ENCODE measurements around the gene PRSS8. TPM values are rescaled to one million over a fixed set of nuclear protein-coding genes. Genes with fewer than 3 reads are reported as not detected.

PRSS8 gene
- total RNA-seq, 1 experiment from 2014 or later, result 0.15 TPM

DNA sequence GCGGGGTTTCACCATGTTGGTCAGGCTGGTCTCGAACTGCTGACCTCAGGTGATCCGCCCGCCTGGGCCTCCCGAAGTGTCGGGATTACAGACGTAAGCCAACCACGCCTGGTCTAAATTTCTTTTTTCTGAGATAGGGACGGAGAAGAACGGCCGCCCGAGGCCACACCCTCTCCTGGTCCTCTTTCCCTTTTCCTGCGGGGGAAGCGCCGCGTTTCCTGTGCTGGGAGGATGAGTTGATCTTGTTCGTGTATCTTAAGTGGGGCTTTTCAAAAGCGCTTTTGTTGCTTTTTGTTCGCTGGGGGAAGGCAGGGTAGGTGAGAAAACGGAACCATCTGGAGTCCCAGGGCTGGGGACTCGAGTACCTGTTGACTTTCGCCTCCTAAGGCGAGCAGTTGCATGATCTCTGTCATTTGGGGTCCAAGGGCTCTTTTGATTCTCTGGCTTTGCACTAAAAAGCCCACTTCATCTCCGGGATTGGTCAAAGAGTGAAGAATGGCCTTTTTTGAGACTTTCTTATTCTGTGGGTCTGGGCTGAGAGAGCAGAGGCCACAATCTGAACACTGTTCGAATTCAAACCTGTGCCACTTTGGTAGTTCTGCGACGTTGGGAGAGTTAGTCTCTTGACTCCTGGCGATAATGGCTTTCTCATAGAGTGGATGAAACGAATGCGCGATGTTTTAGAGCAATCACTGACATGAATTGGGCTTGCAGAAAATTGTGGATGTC lies 45.7 kb upstream of the PRSS8 start:
- no TSS peak for BruUV-seq (replicated peaks)
- Histone ChIP-seq H3K27ac (ENCODE audit: low read length) (peak overlapping the region; percentile 97), H3K27me3 (ENCODE audit: control insufficient read depth, insufficient read depth, low read length) (no peaks in the 10 kb centered on the region), H3K4me3 (ENCODE audit: low read depth in 2 of 2, low read length in 2 of 2) (peak overlapping the region; percentile 60 to 99), H3K9me3 (ENCODE audit: control insufficient read depth, insufficient read depth, low read depth, low read length) (no peaks in the 10 kb centered on the region), H3K36me3 (ENCODE audit: control insufficient read depth, insufficient read depth, low read length) (peaks cover 37% of the 10 kb centered on the region), H3K4me1 (ENCODE audit: control insufficient read depth, insufficient read depth, low read length) (peaks cover 16% of the 10 kb centered on the region)
- intact Hi-C loops (cut with micrococcal nuclease; ENCODE audit: unreplicated experiment), result no loop called here
- ChIA-PET POLR2A (interaction anchor here (0.6 to 1.7 kb wide), 4 partner anchors 9 to 279 kb away, joined by 3 to 11 read pairs (median 6); no protein-coding TSS in a partner anchor), CTCF (no interaction called here)
- no peak for DNase-seq (ENCODE audit: low read depth, low spot score)
- in situ Hi-C loops (cut with HindIII; ENCODE audit: low pct_unique_long_range_greater_than_20kb, low sequenced_read_pairs), result no loop called here
- TF ChIP-seq TCF7L2 (IDR thresholded peaks at IDR 0.05; ENCODE audit: low read depth, low read length) (no peak), SIN3A (IDR thresholded peaks at IDR 0.05; ENCODE audit: borderline replicate concordance, insufficient read depth, low read depth, low read length) (no peak), POLR2AphosphoS5 (IDR thresholded peaks at IDR 0.05; ENCODE audit: low read depth, low read length) (0 out of 2 replicates have a peak, but pooled peaks have one; percentile 12)
- ATAC-seq, result 0 out of 2 replicates have a peak, but pooled peaks have one; percentile 12

DNA sequence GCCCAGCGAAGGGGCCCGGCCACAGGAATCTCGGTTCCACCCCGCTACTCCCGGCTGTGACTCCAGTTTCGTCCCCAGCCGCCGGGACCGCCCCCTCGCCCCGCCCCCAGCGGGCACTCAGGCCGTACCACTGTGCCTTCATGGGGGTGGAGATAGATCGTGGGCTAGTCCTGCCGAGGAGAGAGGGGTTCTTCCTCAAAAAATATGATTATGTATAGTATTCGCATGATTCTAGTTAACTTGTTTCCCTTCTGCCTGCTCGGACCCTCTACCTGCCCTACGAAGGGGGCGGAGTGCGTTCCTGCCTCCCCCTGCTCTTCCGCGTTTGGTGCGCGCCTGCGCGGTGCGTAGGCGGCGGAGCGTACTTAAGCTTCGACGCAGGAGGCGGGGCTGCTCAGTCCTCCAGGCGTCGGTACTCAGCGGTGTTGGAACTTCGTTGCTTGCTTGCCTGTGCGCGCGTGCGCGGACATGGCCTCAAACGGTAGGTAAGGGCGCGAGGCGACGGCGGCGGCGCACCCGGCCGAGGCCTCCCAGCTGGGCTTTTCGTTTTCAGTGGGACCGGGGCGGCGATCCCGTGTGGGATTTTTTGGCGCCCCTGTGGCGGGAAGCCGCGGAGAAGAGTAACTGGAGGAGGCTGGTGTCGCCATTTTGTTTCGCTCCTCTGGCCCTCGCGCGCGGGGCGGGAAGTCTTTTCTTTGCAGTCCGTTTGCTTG lies 44.4 kb upstream of the PRSS8 start, which contains the start of gene FUS:
TSS of gene FUS (plus strand) at position 393 of the 713 bp plus-strand sequence. CDS start at position 469, 76 bp downstream.
- BruUV-seq (replicated peaks), result no TSS peak
- ATAC-seq, result peak; percentile 77

More for the DNA sequence above, 44.4 kb upstream of the PRSS8 start, which contains the start of gene FUS:
- Histone ChIP-seq H3K27ac (ENCODE audit: low read length) (peak within 1 kb of the TSS; percentile 97), H3K9me3 (ENCODE audit: control insufficient read depth, insufficient read depth, low read depth, low read length) (no peaks in the 10 kb centered on the region), H3K4me1 (ENCODE audit: control insufficient read depth, insufficient read depth, low read length) (peaks cover 16% of the 10 kb centered on the region), H3K27me3 (ENCODE audit: control insufficient read depth, insufficient read depth, low read length) (no peaks in the 10 kb centered on the region), H3K36me3 (ENCODE audit: control insufficient read depth, insufficient read depth, low read length) (peaks cover 23% of the 10 kb centered on the region), H3K4me3 (ENCODE audit: low read depth in 2 of 2, low read length in 2 of 2) (peak within 1 kb of the TSS; percentile 60 to 99)
- intact Hi-C loops (cut with micrococcal nuclease; ENCODE audit: unreplicated experiment) (no loop called here), in situ Hi-C loops (cut with HindIII; ENCODE audit: low pct_unique_long_range_greater_than_20kb, low sequenced_read_pairs) (no loop called here)
- peak; percentile 67 for DNase-seq (ENCODE audit: low read depth, low spot score)
- TF ChIP-seq POLR2AphosphoS5 (IDR thresholded peaks at IDR 0.05; ENCODE audit: low read depth, low read length) (peak; percentile 100), SIN3A (IDR thresholded peaks at IDR 0.05; ENCODE audit: borderline replicate concordance, insufficient read depth, low read depth, low read length) (peak; percentile 77; the same call in 1 of the 2 replicates), TCF7L2 (IDR thresholded peaks at IDR 0.05; ENCODE audit: low read depth, low read length) (0 out of 2 replicates have a peak, but pooled peaks have one; percentile 25)
- TF ChIP-seq, protein P1, sequence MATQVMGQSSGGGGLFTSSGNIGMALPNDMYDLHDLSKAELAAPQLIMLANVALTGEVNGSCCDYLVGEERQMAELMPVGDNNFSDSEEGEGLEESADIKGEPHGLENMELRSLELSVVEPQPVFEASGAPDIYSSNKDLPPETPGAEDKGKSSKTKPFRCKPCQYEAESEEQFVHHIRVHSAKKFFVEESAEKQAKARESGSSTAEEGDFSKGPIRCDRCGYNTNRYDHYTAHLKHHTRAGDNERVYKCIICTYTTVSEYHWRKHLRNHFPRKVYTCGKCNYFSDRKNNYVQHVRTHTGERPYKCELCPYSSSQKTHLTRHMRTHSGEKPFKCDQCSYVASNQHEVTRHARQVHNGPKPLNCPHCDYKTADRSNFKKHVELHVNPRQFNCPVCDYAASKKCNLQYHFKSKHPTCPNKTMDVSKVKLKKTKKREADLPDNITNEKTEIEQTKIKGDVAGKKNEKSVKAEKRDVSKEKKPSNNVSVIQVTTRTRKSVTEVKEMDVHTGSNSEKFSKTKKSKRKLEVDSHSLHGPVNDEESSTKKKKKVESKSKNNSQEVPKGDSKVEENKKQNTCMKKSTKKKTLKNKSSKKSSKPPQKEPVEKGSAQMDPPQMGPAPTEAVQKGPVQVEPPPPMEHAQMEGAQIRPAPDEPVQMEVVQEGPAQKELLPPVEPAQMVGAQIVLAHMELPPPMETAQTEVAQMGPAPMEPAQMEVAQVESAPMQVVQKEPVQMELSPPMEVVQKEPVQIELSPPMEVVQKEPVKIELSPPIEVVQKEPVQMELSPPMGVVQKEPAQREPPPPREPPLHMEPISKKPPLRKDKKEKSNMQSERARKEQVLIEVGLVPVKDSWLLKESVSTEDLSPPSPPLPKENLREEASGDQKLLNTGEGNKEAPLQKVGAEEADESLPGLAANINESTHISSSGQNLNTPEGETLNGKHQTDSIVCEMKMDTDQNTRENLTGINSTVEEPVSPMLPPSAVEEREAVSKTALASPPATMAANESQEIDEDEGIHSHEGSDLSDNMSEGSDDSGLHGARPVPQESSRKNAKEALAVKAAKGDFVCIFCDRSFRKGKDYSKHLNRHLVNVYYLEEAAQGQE (IDR thresholded peaks at IDR 0.05; ENCODE audit: insufficient read depth in 1 of 2, low read depth in 2 of 2, low read length in 1 of 2), result peak; percentile 26 to 77; a peak in 3 of 4 replicates
- TF ChIP-seq, protein P2, sequence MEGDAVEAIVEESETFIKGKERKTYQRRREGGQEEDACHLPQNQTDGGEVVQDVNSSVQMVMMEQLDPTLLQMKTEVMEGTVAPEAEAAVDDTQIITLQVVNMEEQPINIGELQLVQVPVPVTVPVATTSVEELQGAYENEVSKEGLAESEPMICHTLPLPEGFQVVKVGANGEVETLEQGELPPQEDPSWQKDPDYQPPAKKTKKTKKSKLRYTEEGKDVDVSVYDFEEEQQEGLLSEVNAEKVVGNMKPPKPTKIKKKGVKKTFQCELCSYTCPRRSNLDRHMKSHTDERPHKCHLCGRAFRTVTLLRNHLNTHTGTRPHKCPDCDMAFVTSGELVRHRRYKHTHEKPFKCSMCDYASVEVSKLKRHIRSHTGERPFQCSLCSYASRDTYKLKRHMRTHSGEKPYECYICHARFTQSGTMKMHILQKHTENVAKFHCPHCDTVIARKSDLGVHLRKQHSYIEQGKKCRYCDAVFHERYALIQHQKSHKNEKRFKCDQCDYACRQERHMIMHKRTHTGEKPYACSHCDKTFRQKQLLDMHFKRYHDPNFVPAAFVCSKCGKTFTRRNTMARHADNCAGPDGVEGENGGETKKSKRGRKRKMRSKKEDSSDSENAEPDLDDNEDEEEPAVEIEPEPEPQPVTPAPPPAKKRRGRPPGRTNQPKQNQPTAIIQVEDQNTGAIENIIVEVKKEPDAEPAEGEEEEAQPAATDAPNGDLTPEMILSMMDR (IDR thresholded peaks at IDR 0.05), result no peak
- ChIA-PET POLR2A (interaction anchor here (0.6 to 1.7 kb wide), 7 partner anchors 10 to 168 kb away, joined by 3 to 10 read pairs (median 5); partner anchors contain the start of gene KAT8), CTCF (interaction anchor here (0.5 to 0.6 kb wide), 2 partner anchors 38 to 244 kb away, joined by 3 to 4 read pairs; no protein-coding TSS in a partner anchor)

All from Panc1 (cell line).